Measurements from ENCODE around the gene GDPD3.

The GDPD3 gene

GRCh38 chr16:30144917-30145316 lies 31.6 kb upstream of the GDPD3 start:
- Histone ChIP-seq H3K9me3 (ENCODE audit: insufficient read depth, low read length) (peaks cover 8% of the 10 kb centered on the region; the same call in 1 of the 2 replicates), H3K27ac (ENCODE audit: low read length) (no peak overlapping the region), H3K9ac (ENCODE audit: low read length) (no peak overlapping the region), H4K20me1 (ENCODE audit: insufficient read depth, low read length) (no peaks in the 10 kb centered on the region), H2AFZ (ENCODE audit: low read depth, low read length) (no peak overlapping the region), H3K4me3 (ENCODE audit: low read length) (no peak overlapping the region), H3K4me2 (ENCODE audit: low read length) (no peak overlapping the region), H3K36me3 (replicated peaks; ENCODE audit: low read depth, low read length) (no peaks in the 10 kb centered on the region), H3K4me1 (ENCODE audit: low read length) (peaks cover 2% of the 10 kb centered on the region), H3K27me3 (ENCODE audit: low read depth, low read length) (no peaks in the 10 kb centered on the region), H3K79me2 (ENCODE audit: low read length) (no peaks in the 10 kb centered on the region)
- TF ChIP-seq CTCF (IDR thresholded peaks at IDR 0.05; ENCODE audit: low read depth, low read length) (no peak), EZH2phosphoT487 (IDR thresholded peaks at IDR 0.05; ENCODE audit: low read depth) (no peak)

- no peaks in the 10 kb centered on the region for H3K9me3 ChIP-seq (ENCODE audit: insufficient read depth, low read length)
- no peak overlapping the region for H3K4me3 ChIP-seq (ENCODE audit: low read length)
- H4K20me1 ChIP-seq (ENCODE audit: insufficient read depth, low read length) = no peaks in the 10 kb centered on the region
- TF ChIP-seq CTCF (IDR thresholded peaks at IDR 0.05; ENCODE audit: low read depth, low read length) (no peak), EZH2phosphoT487 (IDR thresholded peaks at IDR 0.05; ENCODE audit: low read depth) (no peak)
- H3K4me2 ChIP-seq (ENCODE audit: low read length) = no peak overlapping the region
- peaks cover 7% of the 10 kb centered on the region for H3K4me1 ChIP-seq (ENCODE audit: low read length)
- no peak overlapping the region for H2AFZ ChIP-seq (ENCODE audit: low read depth, low read length)
- H3K79me2 ChIP-seq (ENCODE audit: low read length) = no peaks in the 10 kb centered on the region
- H3K27ac ChIP-seq (ENCODE audit: low read length) = no peak overlapping the region
- H3K9ac ChIP-seq (ENCODE audit: low read length) = no peak overlapping the region
- H3K36me3 ChIP-seq (replicated peaks; ENCODE audit: low read depth, low read length) = no peaks in the 10 kb centered on the region
- H3K27me3 ChIP-seq (ENCODE audit: low read depth, low read length) = no peaks in the 10 kb centered on the region
These were observed 30.7 kb upstream of the GDPD3 start for GRCh38 chr16:30144017-30144416.

GRCh38 chr16:30143347-30143702 lies 30.0 kb upstream of the GDPD3 start:
- Histone ChIP-seq H3K27ac (ENCODE audit: low read length) (no peak overlapping the region), H3K79me2 (ENCODE audit: low read length) (no peaks in the 10 kb centered on the region), H3K4me3 (ENCODE audit: low read length) (no peak overlapping the region), H3K4me1 (ENCODE audit: low read length) (peaks cover 7% of the 10 kb centered on the region), H2AFZ (ENCODE audit: low read depth, low read length) (peak overlapping the region; percentile 23; the same call in 1 of the 2 replicates), H3K4me2 (ENCODE audit: low read length) (0 out of 2 replicates have a peak overlapping the region, but pooled peaks have one; percentile 4), H3K27me3 (ENCODE audit: low read depth, low read length) (no peaks in the 10 kb centered on the region), H3K9me3 (ENCODE audit: insufficient read depth, low read length) (no peaks in the 10 kb centered on the region), H4K20me1 (ENCODE audit: insufficient read depth, low read length) (no peaks in the 10 kb centered on the region), H3K36me3 (replicated peaks; ENCODE audit: low read depth, low read length) (no peaks in the 10 kb centered on the region), H3K9ac (ENCODE audit: low read length) (no peak overlapping the region)
- no peak for TF ChIP-seq EZH2phosphoT487 (IDR thresholded peaks at IDR 0.05; ENCODE audit: low read depth)

GRCh38 chr16:30142672-30143346 lies 29.5 kb upstream of the GDPD3 start:
- H4K20me1 ChIP-seq (ENCODE audit: insufficient read depth, low read length) = no peaks in the 10 kb centered on the region
- no peak for TF ChIP-seq EZH2phosphoT487 (IDR thresholded peaks at IDR 0.05; ENCODE audit: low read depth)
- peak; percentile 45 for TF ChIP-seq CTCF (IDR thresholded peaks at IDR 0.05; ENCODE audit: low read depth, low read length)
- no peaks in the 10 kb centered on the region for H3K36me3 ChIP-seq (replicated peaks; ENCODE audit: low read depth, low read length)
- H2AFZ ChIP-seq (ENCODE audit: low read depth, low read length) = peak overlapping the region; percentile 23; the same call in 1 of the 2 replicates
- H3K4me1 ChIP-seq (ENCODE audit: low read length) = peaks cover 7% of the 10 kb centered on the region
- 0 out of 2 replicates have a peak overlapping the region, but pooled peaks have one; percentile 4 for H3K4me2 ChIP-seq (ENCODE audit: low read length)
- H3K27me3 ChIP-seq (ENCODE audit: low read depth, low read length) = no peaks in the 10 kb centered on the region
- H3K9me3 ChIP-seq (ENCODE audit: insufficient read depth, low read length) = no peaks in the 10 kb centered on the region
- H3K4me3 ChIP-seq (ENCODE audit: low read length) = no peak overlapping the region
- no peak overlapping the region for H3K27ac ChIP-seq (ENCODE audit: low read length)
- H3K79me2 ChIP-seq (ENCODE audit: low read length) = no peaks in the 10 kb centered on the region
- no peak overlapping the region for H3K9ac ChIP-seq (ENCODE audit: low read length)
